Stimulated activated naive CD8-positive, alpha-beta T cell treated with anti-CD3 and anti-CD28 coated beads, Interleukin-15, amount 100 ng/mL, for 72 hours (primary cell): ENCODE measurements around the gene HOXD10.

ENCODE experiments used
- ATAC-seq: fragments of 150-1000 bp; cut with Tn5 transposase; 2 replicates; pipeline ENCODE4 v1.10.0; 2021; ENCODE audit warnings: mild to moderate bottlenecking, moderate library complexity
- DNase-seq, 2 donors: peaks; one replicate each; pipeline ENCODE4 v3.0.0; 2021 to 2022
- H3K27ac Mint-ChIP-seq, 2 donors: one replicate each; pipeline ENCODE4 v1.8.0; 2022; ENCODE audit warnings: mild to moderate bottlenecking in 2 of 2, mixed read lengths in 2 of 2, moderate library complexity in 2 of 2
- H3K27me3 Mint-ChIP-seq: one replicate; pipeline ENCODE4 v1.8.0; 2022; ENCODE audit warnings: mixed read lengths
- H3K4me1 Mint-ChIP-seq: one replicate; pipeline ENCODE4 v1.8.0; 2022; ENCODE audit warnings: mild to moderate bottlenecking, mixed read lengths
- H3K4me3 Mint-ChIP-seq, 2 donors: one replicate each; pipeline ENCODE4 v1.8.0; 2022; ENCODE audit warnings: mild to moderate bottlenecking in 2 of 2, mixed read lengths in 2 of 2, moderate library complexity in 1 of 2
- H3K9me3 Mint-ChIP-seq, 2 donors: one replicate each; pipeline ENCODE4 v1.8.0; 2022; ENCODE audit warnings: mixed read lengths in 2 of 2

The HOXD10 gene

DNA sequence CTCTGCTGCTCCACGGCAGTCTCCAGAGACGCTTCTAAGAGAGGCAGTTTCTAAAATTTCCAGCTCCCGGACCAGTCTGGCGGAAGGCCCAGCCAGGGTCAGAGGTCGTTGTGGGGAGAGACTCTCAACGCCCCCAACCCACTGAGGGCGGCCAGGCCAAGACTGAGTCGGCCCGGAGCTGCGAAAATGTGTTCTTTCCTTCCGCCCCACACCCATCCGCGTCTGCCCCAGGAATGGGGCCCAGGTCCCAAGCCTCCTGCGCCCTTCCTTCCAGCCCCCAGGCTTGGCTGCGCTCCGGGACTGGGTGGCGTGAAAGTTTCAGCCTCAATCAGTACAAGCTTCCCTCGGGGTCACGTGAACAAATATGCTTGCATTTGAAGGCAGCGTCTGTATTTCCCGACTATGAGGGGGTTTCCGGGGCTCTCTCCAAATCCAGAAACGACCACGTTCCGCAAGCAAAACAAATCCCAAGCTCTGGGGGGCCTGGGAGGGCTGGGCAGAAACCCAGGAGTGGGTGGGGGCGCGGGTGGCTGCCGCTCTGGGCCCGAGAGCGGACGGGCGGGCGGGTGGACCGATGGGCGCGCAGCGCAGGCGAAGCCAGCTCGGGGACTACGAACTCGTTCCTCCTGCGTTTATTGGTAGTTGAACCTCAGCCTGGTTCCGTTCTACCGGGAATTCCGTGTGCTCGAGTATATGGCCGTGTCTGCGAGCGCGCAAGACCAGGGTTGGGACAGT is 43.8 kb downstream of the HOXD10 start:
- ATAC-seq, result no peak
- peak overlapping the region in 1 of 2 donors; percentile 48 for H3K27ac Mint-ChIP-seq
- peaks cover 65% of the 10 kb centered on the region for H3K4me1 Mint-ChIP-seq
- peaks cover 100% of the 10 kb centered on the region for H3K27me3 Mint-ChIP-seq
- no peak for DNase-seq
- peak overlapping the region; percentile 39 to 53 for H3K4me3 Mint-ChIP-seq
- no peaks in the 10 kb centered on the region for H3K9me3 Mint-ChIP-seq

DNA sequence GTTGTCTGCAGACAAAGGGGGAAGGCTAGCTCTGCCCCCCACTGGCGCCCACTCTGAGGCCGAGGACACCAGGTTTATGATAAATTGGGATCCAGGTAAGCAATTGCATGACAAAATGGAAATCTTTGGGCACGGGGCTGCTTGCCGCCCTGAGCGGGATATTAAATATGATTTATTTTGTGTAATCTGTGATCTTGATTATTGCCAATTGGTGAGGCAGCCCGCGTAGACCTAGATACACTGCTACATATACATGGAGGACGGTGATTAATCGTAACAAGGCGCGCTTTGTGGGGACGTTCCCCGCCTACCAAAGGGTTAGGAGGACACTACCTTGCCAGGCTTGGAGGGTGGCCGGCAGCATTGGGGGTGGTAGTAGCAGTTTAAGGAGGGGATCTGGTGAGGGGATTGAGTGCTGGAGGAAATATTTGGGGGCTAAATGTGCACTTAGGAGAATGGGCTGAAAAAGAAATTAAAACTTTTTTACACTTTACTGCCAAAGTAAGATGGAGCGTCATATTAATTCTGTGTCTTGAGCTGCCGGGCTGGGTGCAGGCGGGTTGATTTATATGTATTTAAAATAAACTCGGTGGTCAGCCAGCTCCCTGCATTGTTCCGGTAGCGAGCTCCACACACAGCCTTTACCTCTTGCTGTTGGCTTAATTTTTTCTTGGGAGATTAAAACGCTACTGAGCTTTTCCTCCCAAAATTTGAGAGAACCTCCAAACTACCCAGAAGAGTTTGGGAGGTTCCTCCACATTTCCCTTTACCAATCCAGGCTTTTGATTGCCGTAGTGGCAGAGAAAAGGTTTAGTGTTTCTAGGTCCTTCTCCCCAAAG is 44.6 kb downstream of the HOXD10 start:
- DNase-seq (no peak), ATAC-seq (no peak)
- Mint-ChIP-seq H3K9me3 (no peaks in the 10 kb centered on the region), H3K27me3 (peaks cover 100% of the 10 kb centered on the region), H3K4me1 (peaks cover 65% of the 10 kb centered on the region), H3K27ac (no peak overlapping the region), H3K4me3 (no peak overlapping the region)

GRCh38 chr2:176161825-176162626 is 45.4 kb downstream of the HOXD10 start:
- no peaks in the 10 kb centered on the region for H3K9me3 Mint-ChIP-seq
- peaks cover 65% of the 10 kb centered on the region for H3K4me1 Mint-ChIP-seq
- no peak overlapping the region for H3K27ac Mint-ChIP-seq
- H3K27me3 Mint-ChIP-seq, result peaks cover 100% of the 10 kb centered on the region
- DNase-seq (no peak), ATAC-seq (no peak)
- no peak overlapping the region for H3K4me3 Mint-ChIP-seq

GRCh38 chr2:176162911-176163671 is 46.5 kb downstream of the HOXD10 start:
- Mint-ChIP-seq H3K27ac (no peak overlapping the region), H3K27me3 (peaks cover 100% of the 10 kb centered on the region), H3K9me3 (no peaks in the 10 kb centered on the region), H3K4me1 (peaks cover 56% of the 10 kb centered on the region), H3K4me3 (no peak overlapping the region)
- DNase-seq (no peak), ATAC-seq (no peak)

- H3K4me1 Mint-ChIP-seq, result peaks cover 50% of the 10 kb centered on the region
- DNase-seq (no peak), ATAC-seq (no peak)
- H3K9me3 Mint-ChIP-seq, result no peaks in the 10 kb centered on the region
- no peak overlapping the region for H3K27ac Mint-ChIP-seq
- peaks cover 100% of the 10 kb centered on the region for H3K27me3 Mint-ChIP-seq
- H3K4me3 Mint-ChIP-seq, result peak overlapping the region in 1 of 2 donors; percentile 33
Observed at GRCh38 chr2:176163672-176164056, 47.1 kb downstream of the HOXD10 start.

DNA sequence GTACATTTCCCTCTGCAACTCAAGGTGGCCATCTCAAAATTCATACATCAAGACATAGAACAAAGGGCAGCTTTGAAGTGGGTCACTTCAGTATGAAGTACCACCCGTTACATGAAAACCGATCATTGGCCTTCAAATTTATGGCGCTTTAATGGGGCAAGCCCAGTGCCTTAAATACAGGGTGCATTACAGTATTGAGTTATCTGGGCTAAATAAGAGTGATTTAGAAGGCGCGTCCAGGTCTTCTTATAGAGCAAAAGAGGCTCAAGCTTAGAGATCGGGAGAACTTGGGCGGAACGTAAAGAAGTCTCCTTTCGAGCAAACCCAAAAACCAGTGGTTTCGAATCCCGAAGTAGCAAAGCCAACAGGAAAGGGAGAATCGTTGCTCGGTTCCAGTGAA is 47.6 kb downstream of the HOXD10 start:
- peaks cover 50% of the 10 kb centered on the region for H3K4me1 Mint-ChIP-seq
- peaks cover 100% of the 10 kb centered on the region for H3K27me3 Mint-ChIP-seq
- no peak overlapping the region for H3K27ac Mint-ChIP-seq
- ATAC-seq (no peak), DNase-seq (no peak)
- no peaks in the 10 kb centered on the region for H3K9me3 Mint-ChIP-seq
- peak overlapping the region; percentile 21 to 33 for H3K4me3 Mint-ChIP-seq

- Mint-ChIP-seq H3K27me3 (peaks cover 100% of the 10 kb centered on the region), H3K4me1 (peaks cover 44% of the 10 kb centered on the region), H3K27ac (no peak overlapping the region), H3K9me3 (no peaks in the 10 kb centered on the region), H3K4me3 (peak overlapping the region; percentile 21 to 44)
- DNase-seq (no peak), ATAC-seq (no peak)
Observed at GRCh38 chr2:176164611-176165369, 48.2 kb downstream of the HOXD10 start.

GRCh38 chr2:176165370-176166050 is 48.9 kb downstream of the HOXD10 start:
- Mint-ChIP-seq H3K27ac (no peak overlapping the region), H3K9me3 (no peaks in the 10 kb centered on the region)

GRCh38 chr2:176166272-176166671 is 49.7 kb downstream of the HOXD10 start:
- H3K4me1 Mint-ChIP-seq, result peaks cover 29% of the 10 kb centered on the region
- DNase-seq (no peak), ATAC-seq (no peak)
- no peak overlapping the region for H3K4me3 Mint-ChIP-seq
- H3K9me3 Mint-ChIP-seq, result no peaks in the 10 kb centered on the region
- H3K27me3 Mint-ChIP-seq, result peaks cover 100% of the 10 kb centered on the region
- no peak overlapping the region for H3K27ac Mint-ChIP-seq

More at GRCh38 chr2:176165370-176166050, 48.9 kb downstream of the HOXD10 start:
- peaks cover 37% of the 10 kb centered on the region for H3K4me1 Mint-ChIP-seq
- peak overlapping the region in 1 of 2 donors; percentile 15 for H3K4me3 Mint-ChIP-seq
- no peak for DNase-seq
- peaks cover 100% of the 10 kb centered on the region for H3K27me3 Mint-ChIP-seq
- ATAC-seq, result no peak

- H3K4me1 Mint-ChIP-seq, result peaks cover 29% of the 10 kb centered on the region
- peaks cover 100% of the 10 kb centered on the region for H3K27me3 Mint-ChIP-seq
- ATAC-seq, result no peak
- H3K27ac Mint-ChIP-seq, result no peak overlapping the region
- H3K9me3 Mint-ChIP-seq, result no peaks in the 10 kb centered on the region
- DNase-seq, result no peak
- no peak overlapping the region for H3K4me3 Mint-ChIP-seq
Observed at GRCh38 chr2:176167398-176167797, 50.8 kb downstream of the HOXD10 start.

DNA sequence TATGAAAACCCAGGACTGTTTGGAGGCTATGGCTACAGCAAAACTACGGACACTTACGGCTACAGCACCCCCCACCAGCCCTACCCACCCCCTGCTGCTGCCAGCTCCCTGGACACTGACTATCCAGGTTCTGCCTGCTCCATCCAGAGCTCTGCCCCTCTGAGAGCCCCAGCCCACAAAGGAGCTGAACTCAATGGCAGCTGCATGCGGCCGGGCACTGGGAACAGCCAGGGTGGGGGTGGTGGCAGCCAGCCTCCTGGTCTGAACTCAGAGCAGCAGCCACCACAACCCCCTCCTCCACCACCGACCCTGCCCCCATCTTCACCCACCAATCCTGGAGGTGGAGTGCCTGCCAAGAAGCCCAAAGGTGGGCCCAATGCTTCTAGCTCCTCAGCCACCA is 52.6 kb downstream of the HOXD10 start:
- H3K4me3 Mint-ChIP-seq, result no peak overlapping the region
- ATAC-seq, result no peak

More for the DNA sequence above, 52.6 kb downstream of the HOXD10 start:
- no peak for DNase-seq
- Mint-ChIP-seq H3K9me3 (no peaks in the 10 kb centered on the region), H3K4me1 (peaks cover 28% of the 10 kb centered on the region), H3K27ac (no peak overlapping the region), H3K27me3 (peaks cover 100% of the 10 kb centered on the region)
